ENCODE data around the gene RMDN2. TPM values are rescaled to one million over a fixed set of nuclear protein-coding genes. Genes with fewer than 3 reads are reported as not detected.

The RMDN2 gene
- total RNA-seq, 1 experiment from 2014 or later, result 3.0 TPM

- Histone ChIP-seq H3K4me3 (ENCODE audit: low read depth, low read length, poor library complexity, severe bottlenecking) (no peak overlapping the region), H3K36me3 (ENCODE audit: insufficient read depth, low read length, poor library complexity, severe bottlenecking) (no peaks in the 10 kb centered on the region), H3K27me3 (replicated peaks; ENCODE audit: insufficient read depth, low read depth, low read length, poor library complexity) (no peaks in the 10 kb centered on the region), H3K4me1 (ENCODE audit: insufficient read depth, low read length, poor library complexity, severe bottlenecking) (peaks cover 4% of the 10 kb centered on the region), H3K27ac (ENCODE audit: low read depth, low read length, poor library complexity, severe bottlenecking) (no peak overlapping the region), H3K9me3 (ENCODE audit: low read depth, low read length, poor library complexity, severe bottlenecking) (no peaks in the 10 kb centered on the region)
- TF ChIP-seq, protein P1, sequence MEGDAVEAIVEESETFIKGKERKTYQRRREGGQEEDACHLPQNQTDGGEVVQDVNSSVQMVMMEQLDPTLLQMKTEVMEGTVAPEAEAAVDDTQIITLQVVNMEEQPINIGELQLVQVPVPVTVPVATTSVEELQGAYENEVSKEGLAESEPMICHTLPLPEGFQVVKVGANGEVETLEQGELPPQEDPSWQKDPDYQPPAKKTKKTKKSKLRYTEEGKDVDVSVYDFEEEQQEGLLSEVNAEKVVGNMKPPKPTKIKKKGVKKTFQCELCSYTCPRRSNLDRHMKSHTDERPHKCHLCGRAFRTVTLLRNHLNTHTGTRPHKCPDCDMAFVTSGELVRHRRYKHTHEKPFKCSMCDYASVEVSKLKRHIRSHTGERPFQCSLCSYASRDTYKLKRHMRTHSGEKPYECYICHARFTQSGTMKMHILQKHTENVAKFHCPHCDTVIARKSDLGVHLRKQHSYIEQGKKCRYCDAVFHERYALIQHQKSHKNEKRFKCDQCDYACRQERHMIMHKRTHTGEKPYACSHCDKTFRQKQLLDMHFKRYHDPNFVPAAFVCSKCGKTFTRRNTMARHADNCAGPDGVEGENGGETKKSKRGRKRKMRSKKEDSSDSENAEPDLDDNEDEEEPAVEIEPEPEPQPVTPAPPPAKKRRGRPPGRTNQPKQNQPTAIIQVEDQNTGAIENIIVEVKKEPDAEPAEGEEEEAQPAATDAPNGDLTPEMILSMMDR (conservative IDR thresholded peaks at IDR 0.05; ENCODE audit: low read depth, low read length), result no peak
- no peak for TF ChIP-seq EZH2 (IDR thresholded peaks at IDR 0.05; ENCODE audit: borderline replicate concordance, low read depth, low read length, poor library complexity, severe bottlenecking)
- POLR2A ChIA-PET (ENCODE audit: low non-redundant PET), result no interaction called here
- CTCF ChIA-PET, result interaction anchor here (1.1 kb wide), 1 partner anchor 290 kb away, joined by 4 read pairs; no protein-coding TSS in a partner anchor
- DNase-seq (ENCODE audit: low spot score), result no peak
- no TSS peak for BruUV-seq (replicated peaks)
- intact Hi-C loops (cut with micrococcal nuclease; ENCODE audit: unreplicated experiment), result no loop called here
Measured at GRCh38 chr2:37984176-37984575, 59.1 kb downstream of the RMDN2 start.

- no peak for TF ChIP-seq EZH2 (IDR thresholded peaks at IDR 0.05; ENCODE audit: borderline replicate concordance, low read depth, low read length, poor library complexity, severe bottlenecking)
- TF ChIP-seq, protein P1 (conservative IDR thresholded peaks at IDR 0.05; ENCODE audit: low read depth, low read length), result peak; percentile 36; the same call in 1 of the 2 replicates
- intact Hi-C loops (cut with micrococcal nuclease; ENCODE audit: unreplicated experiment), result no loop called here
- POLR2A ChIA-PET (ENCODE audit: low non-redundant PET), result no interaction called here
- Histone ChIP-seq H3K9me3 (ENCODE audit: low read depth, low read length, poor library complexity, severe bottlenecking) (no peaks in the 10 kb centered on the region), H3K27me3 (replicated peaks; ENCODE audit: insufficient read depth, low read depth, low read length, poor library complexity) (no peaks in the 10 kb centered on the region), H3K36me3 (ENCODE audit: insufficient read depth, low read length, poor library complexity, severe bottlenecking) (no peaks in the 10 kb centered on the region), H3K4me1 (ENCODE audit: insufficient read depth, low read length, poor library complexity, severe bottlenecking) (peaks cover 4% of the 10 kb centered on the region), H3K27ac (ENCODE audit: low read depth, low read length, poor library complexity, severe bottlenecking) (no peak overlapping the region), H3K4me3 (ENCODE audit: low read depth, low read length, poor library complexity, severe bottlenecking) (no peak overlapping the region)
- DNase-seq (ENCODE audit: low spot score), result no peak
- CTCF ChIA-PET, result interaction anchor here (1.1 kb wide), 1 partner anchor 290 kb away, joined by 4 read pairs; no protein-coding TSS in a partner anchor
- BruUV-seq (replicated peaks), result no TSS peak
Measured at GRCh38 chr2:37984589-37984988, 59.5 kb downstream of the RMDN2 start.

- no peaks in the 10 kb centered on the region for H3K9me3 ChIP-seq (ENCODE audit: low read depth, low read length, poor library complexity, severe bottlenecking)
- intact Hi-C loops (cut with micrococcal nuclease; ENCODE audit: unreplicated experiment), result no loop called here
- no peaks in the 10 kb centered on the region for H3K36me3 ChIP-seq (ENCODE audit: insufficient read depth, low read length, poor library complexity, severe bottlenecking)
- H3K27ac ChIP-seq (ENCODE audit: low read depth, low read length, poor library complexity, severe bottlenecking), result no peak overlapping the region
- H3K4me3 ChIP-seq (ENCODE audit: low read depth, low read length, poor library complexity, severe bottlenecking), result no peak overlapping the region
- TF ChIP-seq, protein P1 (conservative IDR thresholded peaks at IDR 0.05; ENCODE audit: low read depth, low read length), result no peak
- no peak for TF ChIP-seq EZH2 (IDR thresholded peaks at IDR 0.05; ENCODE audit: borderline replicate concordance, low read depth, low read length, poor library complexity, severe bottlenecking)
- ChIA-PET CTCF (no interaction called here), POLR2A (ENCODE audit: low non-redundant PET) (no interaction called here)
- H3K4me1 ChIP-seq (ENCODE audit: insufficient read depth, low read length, poor library complexity, severe bottlenecking), result peaks cover 4% of the 10 kb centered on the region
- H3K27me3 ChIP-seq (replicated peaks; ENCODE audit: insufficient read depth, low read depth, low read length, poor library complexity), result no peaks in the 10 kb centered on the region
- no peak for DNase-seq (ENCODE audit: low spot score)
- BruUV-seq (replicated peaks), result no TSS peak
Measured at GRCh38 chr2:37985333-37985732, 60.2 kb downstream of the RMDN2 start.

Data from A673 (cell line).